Upper lobe of left lung (tissue), 4 donors: ENCODE data around the gene ACTL10.

ENCODE experiments used
- POLR2AphosphoS5 ChIP-seq, 2 donors: sonication (generic); formaldehyde crosslinking; IDR thresholded peaks; one replicate each; pipeline ENCODE4 v1.5.1; 2017; ENCODE audit warnings: antibody characterized with exemption in 2 of 2
- TF ChIP-seq, protein P1 (sequence below), 6 experiments: fragments of 450-650 bp in 4 of 6; fragments of 200-600 bp in 2 of 6; sonication (generic) in 2 of 6; IDR thresholded peaks; one replicate each; pipeline ENCODE4 v1.5.1; 2016 to 2019; ENCODE audit warnings: antibody characterized with exemption in 6 of 6

- no peak for TF ChIP-seq POLR2AphosphoS5 (IDR thresholded peaks at IDR 0.05)
- TF ChIP-seq, protein P1, sequence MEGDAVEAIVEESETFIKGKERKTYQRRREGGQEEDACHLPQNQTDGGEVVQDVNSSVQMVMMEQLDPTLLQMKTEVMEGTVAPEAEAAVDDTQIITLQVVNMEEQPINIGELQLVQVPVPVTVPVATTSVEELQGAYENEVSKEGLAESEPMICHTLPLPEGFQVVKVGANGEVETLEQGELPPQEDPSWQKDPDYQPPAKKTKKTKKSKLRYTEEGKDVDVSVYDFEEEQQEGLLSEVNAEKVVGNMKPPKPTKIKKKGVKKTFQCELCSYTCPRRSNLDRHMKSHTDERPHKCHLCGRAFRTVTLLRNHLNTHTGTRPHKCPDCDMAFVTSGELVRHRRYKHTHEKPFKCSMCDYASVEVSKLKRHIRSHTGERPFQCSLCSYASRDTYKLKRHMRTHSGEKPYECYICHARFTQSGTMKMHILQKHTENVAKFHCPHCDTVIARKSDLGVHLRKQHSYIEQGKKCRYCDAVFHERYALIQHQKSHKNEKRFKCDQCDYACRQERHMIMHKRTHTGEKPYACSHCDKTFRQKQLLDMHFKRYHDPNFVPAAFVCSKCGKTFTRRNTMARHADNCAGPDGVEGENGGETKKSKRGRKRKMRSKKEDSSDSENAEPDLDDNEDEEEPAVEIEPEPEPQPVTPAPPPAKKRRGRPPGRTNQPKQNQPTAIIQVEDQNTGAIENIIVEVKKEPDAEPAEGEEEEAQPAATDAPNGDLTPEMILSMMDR (IDR thresholded peaks at IDR 0.05): no peak
These were observed 7.3 kb upstream of the ACTL10 start for GRCh38 chr20:33659341-33660034.
